H9 (cell line): ENCODE data around the gene PPIF. TPM values are rescaled to one million over a fixed set of nuclear protein-coding genes. Genes with fewer than 3 reads are reported as not detected.

Experiments used
- DNase-seq: peaks from one replicate; pipeline ENCODE4 v3.0.0-alpha.2; 2017
- H2AFZ ChIP-seq: one replicate; pipeline ENCODE4 v1.6.1; 2013; ENCODE audit warnings: mild to moderate bottlenecking, low read length, control low read depth, moderate library complexity
- H2AK5ac ChIP-seq: 2 replicates; pipeline ENCODE4 v1.6.1; 2013; ENCODE audit warnings: low read length, control low read depth, mixed read lengths; ENCODE audit not compliant: insufficient read length
- H2BK120ac ChIP-seq: one replicate; pipeline ENCODE4 v1.6.1; 2013; ENCODE audit warnings: low read depth, mild to moderate bottlenecking, low read length, control low read depth, inconsistent platforms; ENCODE audit not compliant: poor library complexity, severe bottlenecking
- H2BK12ac ChIP-seq: 2 replicates; pipeline ENCODE4 v1.6.1; 2013; ENCODE audit warnings: low read length, control low read depth, mixed read lengths, low read depth; ENCODE audit not compliant: insufficient read length
- H2BK15ac ChIP-seq: 2 replicates; pipeline ENCODE4 v1.6.1; 2013; ENCODE audit warnings: low read depth, low read length, control low read depth
- H2BK20ac ChIP-seq: one replicate; pipeline ENCODE4 v1.6.1; 2013; ENCODE audit warnings: low read depth, mild to moderate bottlenecking, low read length, control low read depth, inconsistent platforms; ENCODE audit not compliant: poor library complexity, severe bottlenecking
- H2BK5ac ChIP-seq: 2 replicates; pipeline ENCODE4 v1.6.1; 2013; ENCODE audit warnings: low read length, control low read depth, mixed read lengths; ENCODE audit not compliant: insufficient read length
- H3K14ac ChIP-seq: 2 replicates; pipeline ENCODE4 v1.6.1; 2013; ENCODE audit warnings: low read length, control low read depth; ENCODE audit not compliant: insufficient read depth
- H3K18ac ChIP-seq: 2 replicates; pipeline ENCODE4 v1.6.1; 2013; ENCODE audit warnings: low read depth, mild to moderate bottlenecking, mixed read lengths, low read length, control low read depth; ENCODE audit not compliant: insufficient read length
- H3K23ac ChIP-seq: 2 replicates; pipeline ENCODE4 v1.6.1; 2013; ENCODE audit warnings: low read length, control low read depth, mixed read lengths, low read depth; ENCODE audit not compliant: insufficient read length
- H3K23me2 ChIP-seq: 2 replicates; pipeline ENCODE4 v1.6.1; 2013; ENCODE audit warnings: low read depth, mild to moderate bottlenecking, mixed read lengths, low read length, control low read depth; ENCODE audit not compliant: insufficient read length, poor library complexity, severe bottlenecking
- H3K27ac ChIP-seq: 2 replicates; pipeline ENCODE4 v1.5.1; 2013; ENCODE audit warnings: low read length, control low read depth, mixed read lengths, low read depth; ENCODE audit not compliant: insufficient read length
- H3K27me3 ChIP-seq: 2 replicates; pipeline ENCODE4 v1.6.1; 2013; ENCODE audit warnings: low read length, control low read depth, inconsistent platforms; ENCODE audit not compliant: insufficient read depth
- H3K4ac ChIP-seq: 2 replicates; pipeline ENCODE4 v1.6.1; 2013; ENCODE audit warnings: low read depth, mild to moderate bottlenecking, control low read depth, inconsistent platforms, low read length, moderate library complexity
- H3K4me1 ChIP-seq: 2 replicates; pipeline ENCODE4 v1.6.1; 2013; ENCODE audit warnings: low read length, control low read depth, inconsistent platforms; ENCODE audit not compliant: insufficient read depth
- H3K4me2 ChIP-seq: 2 replicates; pipeline ENCODE4 v1.6.1; 2013; ENCODE audit warnings: low read length, control low read depth, mixed read lengths; ENCODE audit not compliant: insufficient read length, insufficient read depth
- H3K56ac ChIP-seq: 2 replicates; pipeline ENCODE4 v1.6.1; 2013; ENCODE audit warnings: low read depth, mild to moderate bottlenecking, mixed read lengths, low read length, control low read depth; ENCODE audit not compliant: insufficient read length
- H3K79me1 ChIP-seq: 2 replicates; pipeline ENCODE4 v1.6.1; 2013; ENCODE audit warnings: low read depth, mild to moderate bottlenecking, moderate library complexity, low read length, control low read depth, inconsistent platforms; ENCODE audit not compliant: insufficient read depth, poor library complexity, severe bottlenecking
- H3K79me2 ChIP-seq: 2 replicates; pipeline ENCODE4 v1.6.1; 2013; ENCODE audit warnings: low read length, control low read depth, inconsistent platforms; ENCODE audit not compliant: insufficient read depth
- H3K9ac ChIP-seq: 2 replicates; pipeline ENCODE4 v1.6.1; 2013; ENCODE audit warnings: low read length, control low read depth, mixed read lengths; ENCODE audit not compliant: insufficient read length; ENCODE audit errors: extremely low read depth
- H3K9me3 ChIP-seq: one replicate; pipeline ENCODE4 v1.6.1; 2013; ENCODE audit warnings: low read depth, low read length, inconsistent platforms; ENCODE audit not compliant: control insufficient read depth
- H3T11ph ChIP-seq: one replicate; pipeline ENCODE4 v1.6.1; 2013; ENCODE audit warnings: mild to moderate bottlenecking, low read length, control low read depth, inconsistent platforms
- H4K20me1 ChIP-seq: one replicate; pipeline ENCODE4 v1.6.1; 2013; ENCODE audit not compliant: control insufficient read depth, insufficient read length, insufficient read depth
- H4K5ac ChIP-seq: 2 replicates; pipeline ENCODE4 v1.6.1; 2013; ENCODE audit warnings: low read depth, mild to moderate bottlenecking, mixed read lengths, low read length, control low read depth; ENCODE audit not compliant: insufficient read length
- H4K8ac ChIP-seq: replicated peaks from 2 replicates; pipeline ENCODE4 v1.6.1; 2013; ENCODE audit warnings: low read length, control low read depth, mixed read lengths, low read depth; ENCODE audit not compliant: insufficient read length
- H4K91ac ChIP-seq: 2 replicates; pipeline ENCODE4 v1.6.1; 2013; ENCODE audit warnings: low read depth, mild to moderate bottlenecking, moderate library complexity, mixed read lengths, low read length, control low read depth; ENCODE audit not compliant: insufficient read length
- H3K27ac Mint-ChIP-seq, 3 experiments: 2 replicates in 2 of 3; 3 replicates in 1 of 3; pipeline ENCODE4 v1.8.0; 2020 to 2021; ENCODE audit warnings: mixed read lengths in 3 of 3, mild to moderate bottlenecking in 1 of 3, moderate library complexity in 1 of 3
- H3K27me3 Mint-ChIP-seq: 2 replicates; pipeline ENCODE4 v1.8.0; 2021; ENCODE audit warnings: low read depth, mild to moderate bottlenecking, moderate library complexity, mixed read lengths
- H3K36me3 Mint-ChIP-seq, 3 experiments: 2 replicates in 2 of 3; 3 replicates in 1 of 3; pipeline ENCODE4 v1.8.0; 2020 to 2021; ENCODE audit warnings: low read depth in 3 of 3, mixed read lengths in 3 of 3; ENCODE audit not compliant: insufficient read depth in 1 of 3
- H3K4me1 Mint-ChIP-seq, 2 experiments: 2 replicates each; pipeline ENCODE4 v1.8.0; 2020; ENCODE audit warnings: mixed read lengths in 2 of 2
- H3K4me3 Mint-ChIP-seq, 2 experiments: 2 replicates in 1 of 2; 3 replicates in 1 of 2; pipeline ENCODE4 v1.8.0; 2020 to 2021; ENCODE audit warnings: mild to moderate bottlenecking in 2 of 2, mixed read lengths in 2 of 2, moderate library complexity in 1 of 2
- H3K9me3 Mint-ChIP-seq, 2 experiments: 2 replicates in 1 of 2; 3 replicates in 1 of 2; pipeline ENCODE4 v1.8.0; 2020; ENCODE audit warnings: mild to moderate bottlenecking in 2 of 2, mixed read lengths in 2 of 2, moderate library complexity in 1 of 2
- WGBS: extraction: QIAGEN DNeasy Blood & Tissue Kit; methylation state at CpG from one replicate; pipeline ENCODE4 v1.1.7; 2013; ENCODE audit warnings: missing lambda C conversion rate, low lambda C conversion rate, mixed read lengths; ENCODE audit not compliant: insufficient read length; ENCODE audit errors: extremely low coverage; 5-methylcytosine and 5-hydroxymethylcytosine counted together
- total RNA-seq: library from RNA; stranded (reverse); gene quantifications from 2 replicates; pipeline ENCODE4 v1.2.1, GENCODE V29; 2021
- TF ChIP-seq, protein P1 (sequence below): fragments of 200-600 bp; sonication (generic); conservative IDR thresholded peaks from 3 replicates; pipeline ENCODE4 v1.8.0; 2021; ENCODE audit warnings: antibody characterized with exemption, mild to moderate bottlenecking

PPIF gene
- total RNA-seq, 1 experiment from 2014 or later = 79.7 TPM

DNA sequence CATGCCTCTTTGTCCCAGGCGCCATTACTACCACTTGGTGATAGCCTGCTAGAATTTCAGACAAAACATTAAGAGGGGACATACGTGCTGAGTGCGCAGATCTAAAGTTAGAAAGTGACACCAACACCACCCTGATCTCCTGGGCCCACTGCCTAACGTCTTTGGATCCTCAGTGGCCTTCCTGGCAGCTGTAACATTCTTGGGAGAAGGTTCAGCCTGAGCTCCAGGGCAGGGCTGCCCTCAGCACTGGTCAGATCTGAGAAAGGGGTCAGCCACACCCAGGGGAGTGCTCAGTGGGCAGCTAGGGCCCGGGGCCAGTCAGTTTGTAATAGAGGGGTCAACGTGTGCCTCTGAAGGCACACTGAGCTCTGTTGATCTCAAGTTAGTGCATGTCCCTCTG, 49.8 kb downstream of the PPIF start:
- Mint-ChIP-seq H3K4me1 (peaks cover 15 to 23% of the 10 kb centered on the region in 2 experiments), H3K27ac (no peak overlapping the region; a peak in 1 of 7 replicates), H3K4me3 (no peak overlapping the region), H3K27me3 (peaks cover 3% of the 10 kb centered on the region), H3K9me3 (no peaks in the 10 kb centered on the region), H3K36me3 (peaks cover 0 to 2% (median 0%) of the 10 kb centered on the region in 3 experiments; a peak in 2 of 7 replicates)
- Histone ChIP-seq H3K18ac (no peak overlapping the region), H3K4me1 (no peaks in the 10 kb centered on the region), H3K4me2 (no peak overlapping the region), H2BK20ac (no peak overlapping the region), H3K56ac (no peak overlapping the region), H4K5ac (no peak overlapping the region), H4K8ac (no peak overlapping the region), H2BK120ac (no peak overlapping the region), H3K79me1 (no peaks in the 10 kb centered on the region), H4K20me1 (no peaks in the 10 kb centered on the region), H3K79me2 (no peaks in the 10 kb centered on the region), H3K27ac (no peak overlapping the region), H2BK5ac (no peak overlapping the region), H2AK5ac (no peak overlapping the region), H3K9ac (no peak overlapping the region), H3K23me2 (no peaks in the 10 kb centered on the region), H3T11ph (no peak overlapping the region), H2AFZ (no peak overlapping the region), H2BK12ac (no peak overlapping the region), H2BK15ac (no peak overlapping the region), H3K4ac (no peak overlapping the region), H3K9me3 (no peaks in the 10 kb centered on the region), H3K23ac (no peak overlapping the region), H3K14ac (no peak overlapping the region), H4K91ac (no peak overlapping the region), H3K27me3 (no peaks in the 10 kb centered on the region)
- TF ChIP-seq, protein P1, sequence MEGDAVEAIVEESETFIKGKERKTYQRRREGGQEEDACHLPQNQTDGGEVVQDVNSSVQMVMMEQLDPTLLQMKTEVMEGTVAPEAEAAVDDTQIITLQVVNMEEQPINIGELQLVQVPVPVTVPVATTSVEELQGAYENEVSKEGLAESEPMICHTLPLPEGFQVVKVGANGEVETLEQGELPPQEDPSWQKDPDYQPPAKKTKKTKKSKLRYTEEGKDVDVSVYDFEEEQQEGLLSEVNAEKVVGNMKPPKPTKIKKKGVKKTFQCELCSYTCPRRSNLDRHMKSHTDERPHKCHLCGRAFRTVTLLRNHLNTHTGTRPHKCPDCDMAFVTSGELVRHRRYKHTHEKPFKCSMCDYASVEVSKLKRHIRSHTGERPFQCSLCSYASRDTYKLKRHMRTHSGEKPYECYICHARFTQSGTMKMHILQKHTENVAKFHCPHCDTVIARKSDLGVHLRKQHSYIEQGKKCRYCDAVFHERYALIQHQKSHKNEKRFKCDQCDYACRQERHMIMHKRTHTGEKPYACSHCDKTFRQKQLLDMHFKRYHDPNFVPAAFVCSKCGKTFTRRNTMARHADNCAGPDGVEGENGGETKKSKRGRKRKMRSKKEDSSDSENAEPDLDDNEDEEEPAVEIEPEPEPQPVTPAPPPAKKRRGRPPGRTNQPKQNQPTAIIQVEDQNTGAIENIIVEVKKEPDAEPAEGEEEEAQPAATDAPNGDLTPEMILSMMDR = no peak
- WGBS = no CpG with 5 or more reads among the region's 6 CpGs
- no peak for DNase-seq
